ENCODE results near the gene THAP11. TPM values are rescaled to one million over a fixed set of nuclear protein-coding genes. Genes with fewer than 3 reads are reported as not detected.

Gene THAP11
- total and polyA plus RNA-seq, 3 experiments from 2014 or later, result 52.6 to 153 (median 55.1) TPM

DNA sequence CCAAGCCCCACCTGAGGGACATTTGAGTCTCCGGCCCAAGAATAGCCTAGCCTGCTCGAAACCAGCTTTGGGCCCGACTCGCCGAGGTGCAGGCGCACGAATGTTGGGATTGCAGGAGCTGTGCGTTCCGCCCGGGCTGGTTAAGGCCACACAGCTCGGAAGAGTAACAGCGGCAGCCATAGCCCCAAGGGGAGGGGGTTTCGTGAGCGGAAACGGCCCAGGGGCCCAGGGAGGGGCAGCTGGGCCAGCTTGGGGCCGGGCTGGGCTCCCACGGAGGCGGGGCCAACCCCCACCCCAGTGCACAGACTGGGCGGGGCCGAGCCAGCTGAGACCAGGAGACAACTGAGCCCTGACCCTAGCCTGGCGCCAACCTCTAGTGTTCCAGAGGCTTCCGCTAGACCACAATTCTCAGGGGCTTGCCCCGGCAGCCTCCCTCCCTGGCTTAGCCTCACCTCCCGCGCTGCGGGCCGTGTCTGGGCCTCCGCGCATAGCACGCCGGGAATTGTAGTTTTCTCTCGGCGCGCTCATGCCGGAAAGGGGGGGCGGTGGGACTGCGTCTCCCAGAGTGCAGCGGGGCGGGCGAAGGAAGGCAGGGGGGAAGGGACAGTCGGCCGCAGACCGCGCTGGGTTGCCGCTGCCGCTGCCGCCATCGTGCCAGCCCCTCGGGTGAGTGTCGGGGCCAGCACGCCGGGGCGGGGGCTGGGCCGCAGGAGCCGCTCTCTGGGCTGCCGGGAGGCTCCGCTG, 4.4 kb downstream of the THAP11 start, which contains the start of gene NUTF2:
NUTF2 (plus strand) TSS at position 614 of the 744 bp plus-strand sequence. CDS start 18,198 bp downstream, outside the sequence.
- ChIA-PET CTCF (interaction anchor here (0.6 to 3.2 kb wide), 4 partner anchors 13 to 93 kb away, joined by 3 to 23 read pairs (median 4); no protein-coding TSS in a partner anchor), POLR2A (interaction anchor here (0.5 to 3.1 kb wide), 4 partner anchors 9 to 89 kb away, joined by 4 to 12 read pairs (median 6); partner anchors contain the start of genes RANBP10 and TSNAXIP1)
- no peaks in the 10 kb centered on the region for H3K27me3 ChIP-seq (ENCODE audit: insufficient read depth, low read length, poor library complexity, severe bottlenecking)
- H3K27ac ChIP-seq (ENCODE audit: low read depth, low read length), result peak within 1 kb of the TSS; percentile 82
- Mint-ChIP-seq H3K4me3 (peak within 1 kb of the TSS; percentile 87 to 98 (median 87)), H3K9me3 (peaks cover 0 to 2% (median 0%) of the 10 kb centered on the region in 5 donors), H3K4me1 (peaks cover 42 to 63% (median 54%) of the 10 kb centered on the region in 3 donors), H3K27ac (peak within 1 kb of the TSS; percentile 57 to 99 (median 94)), H3K36me3 (peaks cover 0 to 26% (median 0%) of the 10 kb centered on the region in 3 donors), H3K27me3 (no peaks in the 10 kb centered on the region)
- peak within 1 kb of the TSS; percentile 92 for H3K4me3 ChIP-seq (ENCODE audit: low read length)
- H3K36me3 ChIP-seq (ENCODE audit: insufficient read depth, low read length), result no peaks in the 10 kb centered on the region
- peaks cover 55% of the 10 kb centered on the region for H3K4me1 ChIP-seq (ENCODE audit: insufficient read depth, low read length)
- no peaks in the 10 kb centered on the region for H3K9me3 ChIP-seq (ENCODE audit: low read length)
- peak; percentile 91 to 96 (median 94) for DNase-seq

DNA sequence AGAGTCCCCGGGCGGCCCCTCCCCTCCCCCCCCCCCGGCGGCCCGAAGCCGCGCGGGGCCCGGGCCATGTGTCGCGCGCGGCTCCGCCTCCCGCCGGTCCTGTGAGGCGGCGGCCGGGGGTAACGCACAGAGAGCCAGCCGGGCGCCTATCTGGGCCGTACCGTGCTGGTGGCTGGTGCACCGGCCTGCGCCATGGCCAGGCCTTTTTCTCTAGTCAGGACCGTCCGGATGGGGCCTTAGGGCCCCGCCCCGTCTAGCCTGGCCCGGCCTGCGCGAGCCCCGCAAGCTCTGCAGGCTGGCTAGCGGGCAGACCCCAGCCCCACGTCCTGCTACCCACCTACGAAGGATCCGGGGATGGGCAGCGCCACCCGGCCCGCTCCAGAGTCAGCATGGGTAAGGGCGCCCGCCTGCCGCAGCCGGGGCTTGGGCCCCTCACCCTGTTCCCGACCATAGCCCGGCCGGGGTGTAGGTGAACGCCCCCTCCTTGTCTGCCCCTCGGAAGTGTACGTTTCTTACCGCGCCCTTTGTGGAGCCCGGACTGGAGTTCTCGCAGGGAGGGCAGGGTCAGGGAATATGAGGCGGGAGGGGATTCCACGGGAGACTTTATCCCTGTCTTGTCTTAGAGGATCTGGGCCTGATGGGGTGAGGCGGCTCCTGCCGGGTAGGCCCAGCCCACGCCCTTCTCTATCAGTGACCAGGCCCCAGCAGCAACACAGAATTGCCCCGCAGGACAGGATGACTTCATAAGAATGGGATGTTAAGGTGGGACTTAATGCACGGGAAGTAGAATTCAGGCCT, 5.1 kb downstream of the THAP11 start, which contains the start of gene CENPT:
CENPT (minus strand) TSS at position 630 of the 798 bp plus-strand sequence. CDS start 13,834 bp downstream, outside the sequence.
- POLR2A ChIA-PET, result interaction anchor here (0.7 to 1.2 kb wide), 2 partner anchors 88 to 233 kb away, joined by 3 to 7 read pairs; no protein-coding TSS in a partner anchor
- H3K27me3 ChIP-seq (ENCODE audit: insufficient read depth, low read length, poor library complexity, severe bottlenecking), result no peaks in the 10 kb centered on the region
- Mint-ChIP-seq H3K27ac (peak within 1 kb of the TSS; percentile 57 to 99 (median 88)), H3K36me3 (peaks cover 0 to 23% (median 0%) of the 10 kb centered on the region in 3 donors), H3K4me3 (peak within 1 kb of the TSS; percentile 87 to 98 (median 87)), H3K9me3 (peaks cover 0 to 2% (median 0%) of the 10 kb centered on the region in 5 donors), H3K27me3 (no peaks in the 10 kb centered on the region), H3K4me1 (peaks cover 38 to 59% (median 50%) of the 10 kb centered on the region in 3 donors)
- no peak for DNase-seq
- CTCF ChIA-PET, result interaction anchor here (0.9 to 3.2 kb wide), 3 partner anchors 31 to 40 kb away, joined by 3 to 23 read pairs (median 4); partner anchors contain the start of gene TSNAXIP1
- H3K4me1 ChIP-seq (ENCODE audit: insufficient read depth, low read length), result peaks cover 52% of the 10 kb centered on the region
- H3K27ac ChIP-seq (ENCODE audit: low read depth, low read length), result peak within 1 kb of the TSS; percentile 82
- no peaks in the 10 kb centered on the region for H3K9me3 ChIP-seq (ENCODE audit: low read length)
- no peaks in the 10 kb centered on the region for H3K36me3 ChIP-seq (ENCODE audit: insufficient read depth, low read length)
- peak within 1 kb of the TSS; percentile 92 for H3K4me3 ChIP-seq (ENCODE audit: low read length)

DNA sequence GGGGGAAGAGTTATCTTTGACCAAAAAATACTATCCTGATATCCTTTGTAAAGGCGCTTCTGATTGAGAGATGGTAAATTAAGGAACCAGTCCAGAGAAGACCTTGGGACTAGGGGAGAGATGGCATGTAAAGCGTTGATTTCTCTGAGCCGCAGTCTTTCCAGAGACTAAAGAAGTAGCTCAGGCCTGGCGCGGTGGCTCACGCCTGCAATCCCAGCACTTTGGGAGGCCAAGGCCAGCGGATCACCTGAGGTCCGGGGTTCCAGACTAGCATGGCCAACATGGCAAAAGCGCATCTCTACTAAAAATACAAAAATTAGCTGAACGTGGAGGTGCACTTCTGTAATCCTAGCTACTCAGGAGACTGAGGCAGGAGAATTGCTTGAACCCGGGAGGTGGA, 6.0 kb downstream of the THAP11 start:
- Mint-ChIP-seq H3K27me3 (no peaks in the 10 kb centered on the region), H3K4me3 (peak overlapping the region; percentile 72 to 98 (median 86)), H3K27ac (peak overlapping the region in 3 of 8 donors; percentile 73 to 91 (median 79)), H3K9me3 (peaks cover 0 to 2% (median 0%) of the 10 kb centered on the region in 5 donors), H3K36me3 (peaks cover 0 to 15% (median 0%) of the 10 kb centered on the region in 3 donors), H3K4me1 (peaks cover 36 to 57% (median 44%) of the 10 kb centered on the region in 3 donors)
- Histone ChIP-seq H3K4me1 (ENCODE audit: insufficient read depth, low read length) (peaks cover 50% of the 10 kb centered on the region), H3K9me3 (ENCODE audit: low read length) (no peaks in the 10 kb centered on the region), H3K27ac (ENCODE audit: low read depth, low read length) (peak overlapping the region; percentile 82), H3K36me3 (ENCODE audit: insufficient read depth, low read length) (no peaks in the 10 kb centered on the region), H3K27me3 (ENCODE audit: insufficient read depth, low read length, poor library complexity, severe bottlenecking) (no peaks in the 10 kb centered on the region), H3K4me3 (ENCODE audit: low read length) (peak overlapping the region; percentile 92)
- ChIA-PET POLR2A (interaction anchor here (0.7 kb wide), 1 partner anchor 232 kb away, joined by 3 read pairs; no protein-coding TSS in a partner anchor), CTCF (interaction anchor here (0.7 to 1.3 kb wide), 3 partner anchors 34 to 41 kb away, joined by 3 to 4 read pairs (median 3); partner anchors contain the start of genes NRN1L and TSNAXIP1)
- no peak for DNase-seq

DNA sequence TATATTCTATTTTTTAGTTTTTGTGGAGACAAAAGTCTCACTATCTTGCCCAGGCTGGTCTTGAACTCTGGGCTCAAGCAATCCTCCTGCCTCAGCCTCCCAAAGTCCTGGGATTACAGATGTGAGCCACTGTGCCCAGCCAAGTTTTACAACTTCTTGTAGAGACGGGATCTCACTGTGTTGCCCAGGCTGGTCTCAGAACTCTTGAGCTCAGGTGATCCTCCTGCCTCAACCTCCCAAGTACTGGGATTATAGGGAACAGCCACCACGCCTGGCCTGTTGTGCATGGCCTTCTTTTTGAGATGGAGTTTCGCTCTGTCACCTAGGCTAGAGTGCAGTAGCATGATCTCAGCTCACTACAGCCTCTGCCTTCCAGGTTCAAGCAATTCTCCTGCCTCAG, 11.6 kb downstream of the THAP11 start:
- Histone ChIP-seq H3K4me1 (ENCODE audit: insufficient read depth, low read length) (peaks cover 21% of the 10 kb centered on the region), H3K27me3 (ENCODE audit: insufficient read depth, low read length, poor library complexity, severe bottlenecking) (no peaks in the 10 kb centered on the region), H3K9me3 (ENCODE audit: low read length) (no peaks in the 10 kb centered on the region), H3K36me3 (ENCODE audit: insufficient read depth, low read length) (no peaks in the 10 kb centered on the region), H3K27ac (ENCODE audit: low read depth, low read length) (no peak overlapping the region), H3K4me3 (ENCODE audit: low read length) (no peak overlapping the region)
- ChIA-PET POLR2A (no interaction called here), CTCF (no interaction called here)
- no peaks in the 10 kb centered on the region for H3K27me3 Mint-ChIP-seq
- DNase-seq, result no peak
- peaks cover 0 to 2% (median 0%) of the 10 kb centered on the region in 5 donors for H3K9me3 Mint-ChIP-seq
- no peak overlapping the region for H3K4me3 Mint-ChIP-seq
- peaks cover 28 to 54% (median 33%) of the 10 kb centered on the region in 3 donors for H3K4me1 Mint-ChIP-seq
- H3K36me3 Mint-ChIP-seq, result peaks cover 0 to 11% (median 2%) of the 10 kb centered on the region in 3 donors
- no peak overlapping the region for H3K27ac Mint-ChIP-seq

DNA sequence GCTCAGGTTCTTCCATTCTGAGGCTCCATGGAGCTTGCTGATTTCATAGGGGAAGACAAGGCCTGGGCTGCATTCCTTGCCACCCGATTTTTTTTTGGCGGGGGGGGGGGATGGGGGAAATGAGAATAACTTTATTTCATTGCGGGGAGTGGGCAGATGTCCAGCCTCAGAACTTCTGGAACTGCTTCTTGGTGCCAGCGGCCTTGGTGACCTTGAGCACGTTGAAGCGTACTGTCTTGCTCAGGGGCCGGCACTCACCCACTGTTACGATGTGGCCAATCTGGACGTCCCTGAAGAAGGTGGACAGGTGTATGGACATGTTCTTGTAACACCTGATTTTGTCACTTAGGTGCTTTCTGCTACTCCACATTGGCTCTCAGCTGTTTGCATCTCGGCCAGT, 13.7 kb downstream of the THAP11 start:
- Mint-ChIP-seq H3K36me3 (peaks cover 0 to 15% (median 2%) of the 10 kb centered on the region in 3 donors), H3K4me1 (peaks cover 25 to 53% (median 31%) of the 10 kb centered on the region in 3 donors), H3K27ac (peak overlapping the region in 2 of 8 donors; percentile 23 to 62), H3K4me3 (no peak overlapping the region), H3K9me3 (no peaks in the 10 kb centered on the region), H3K27me3 (no peaks in the 10 kb centered on the region)
- DNase-seq, result no peak
- POLR2A ChIA-PET, result interaction anchor here (0.7 kb wide), 1 partner anchor 10 kb away, joined by 4 read pairs; no protein-coding TSS in a partner anchor
- Histone ChIP-seq H3K4me1 (ENCODE audit: insufficient read depth, low read length) (peaks cover 18% of the 10 kb centered on the region), H3K36me3 (ENCODE audit: insufficient read depth, low read length) (no peaks in the 10 kb centered on the region), H3K4me3 (ENCODE audit: low read length) (no peak overlapping the region), H3K27ac (ENCODE audit: low read depth, low read length) (no peak overlapping the region), H3K27me3 (ENCODE audit: insufficient read depth, low read length, poor library complexity, severe bottlenecking) (no peaks in the 10 kb centered on the region), H3K9me3 (ENCODE audit: low read length) (no peaks in the 10 kb centered on the region)
- CTCF ChIA-PET, result no interaction called here

DNA sequence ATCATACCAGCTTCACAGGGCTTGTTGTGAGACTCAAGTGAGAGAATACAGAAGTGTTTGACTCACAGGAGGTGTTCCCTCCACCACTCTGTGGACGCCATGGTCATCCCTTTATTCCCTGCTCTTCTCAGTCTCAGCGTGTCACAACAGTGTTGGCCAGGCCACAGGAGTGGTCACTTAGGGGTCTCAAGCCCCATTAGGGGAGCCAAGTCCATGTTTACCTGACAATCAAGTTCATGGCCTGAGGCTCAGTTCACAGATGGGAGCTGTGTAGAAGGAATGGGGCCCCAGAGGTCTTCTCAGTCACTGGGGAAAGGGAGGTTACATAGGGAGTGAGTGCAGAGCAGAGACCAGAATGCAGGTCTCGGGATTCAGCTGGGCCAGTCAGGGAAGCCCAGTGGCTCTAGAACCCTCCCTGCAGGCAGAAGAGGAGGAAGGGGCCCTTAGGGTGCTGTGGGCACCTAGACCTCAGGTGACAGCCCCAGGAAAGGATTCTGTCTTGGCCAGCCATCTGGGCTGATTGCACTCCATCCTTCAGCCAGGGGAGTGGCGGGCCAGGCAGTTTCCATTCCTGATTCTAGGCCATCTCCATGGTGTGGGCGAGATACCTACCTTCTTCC, 14.9 kb downstream of the THAP11 start:
- no peaks in the 10 kb centered on the region for H3K9me3 ChIP-seq (ENCODE audit: low read length)
- DNase-seq, result no peak
- H3K27ac ChIP-seq (ENCODE audit: low read depth, low read length), result peak overlapping the region; percentile 61
- CTCF ChIA-PET, result interaction anchor here (0.9 to 1.6 kb wide), 2 partner anchors 27 to 29 kb away, joined by 3 to 5 read pairs; no protein-coding TSS in a partner anchor
- H3K36me3 Mint-ChIP-seq, result peaks cover 0 to 22% (median 2%) of the 10 kb centered on the region in 3 donors
- H3K4me1 ChIP-seq (ENCODE audit: insufficient read depth, low read length), result peaks cover 18% of the 10 kb centered on the region
- H3K4me1 Mint-ChIP-seq, result peaks cover 28 to 51% (median 38%) of the 10 kb centered on the region in 3 donors
- H3K4me3 Mint-ChIP-seq, result peak overlapping the region in 1 of 7 donors; percentile 15
- H3K4me3 ChIP-seq (ENCODE audit: low read length), result no peak overlapping the region
- no peaks in the 10 kb centered on the region for H3K27me3 Mint-ChIP-seq
- no peaks in the 10 kb centered on the region for H3K36me3 ChIP-seq (ENCODE audit: insufficient read depth, low read length)
- peak overlapping the region in 7 of 8 donors; percentile 15 to 93 (median 77) for H3K27ac Mint-ChIP-seq
- no peaks in the 10 kb centered on the region for H3K27me3 ChIP-seq (ENCODE audit: insufficient read depth, low read length, poor library complexity, severe bottlenecking)
- no peaks in the 10 kb centered on the region for H3K9me3 Mint-ChIP-seq
- POLR2A ChIA-PET, result no interaction called here

All from CD8-positive, alpha-beta memory T cell (primary cell).